HG02759 (cell line): ENCODE results near the gene TUFT1.
"Not testable (repeated sequence)": the region's sequence is repeated elsewhere in the genome, so short reads cannot be mapped to it uniquely, and the experiment has no call there.

Experiments
- ATAC-seq: cut with Tn5 transposase; IDR thresholded peaks from one replicate; pipeline ENCODE4 v1.9.1; 2021; ENCODE audit warnings: mild to moderate bottlenecking, moderate library complexity; ENCODE audit not compliant: unreplicated experiment

TUFT1 gene

DNA sequence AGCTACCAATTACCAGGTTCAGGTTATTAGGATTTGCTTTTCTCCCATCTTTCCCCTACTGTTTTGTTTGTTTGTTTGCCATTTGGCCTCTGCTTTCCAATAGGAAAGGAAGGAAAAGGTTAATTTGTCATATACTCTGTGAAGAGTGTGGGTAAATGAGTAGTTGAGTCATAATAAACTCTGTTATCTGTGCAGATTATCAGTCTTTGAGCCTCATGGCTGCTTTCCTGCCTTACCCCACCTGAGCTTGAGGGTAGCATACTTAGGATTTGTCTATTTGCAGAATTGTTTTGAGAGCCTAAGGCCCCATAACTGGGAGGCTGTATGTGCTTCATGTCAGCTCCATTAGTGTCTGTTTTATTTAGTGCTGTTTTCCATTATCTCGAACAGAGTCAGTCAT lies 38.8 kb downstream of the TUFT1 start:
- no peak for ATAC-seq

DNA sequence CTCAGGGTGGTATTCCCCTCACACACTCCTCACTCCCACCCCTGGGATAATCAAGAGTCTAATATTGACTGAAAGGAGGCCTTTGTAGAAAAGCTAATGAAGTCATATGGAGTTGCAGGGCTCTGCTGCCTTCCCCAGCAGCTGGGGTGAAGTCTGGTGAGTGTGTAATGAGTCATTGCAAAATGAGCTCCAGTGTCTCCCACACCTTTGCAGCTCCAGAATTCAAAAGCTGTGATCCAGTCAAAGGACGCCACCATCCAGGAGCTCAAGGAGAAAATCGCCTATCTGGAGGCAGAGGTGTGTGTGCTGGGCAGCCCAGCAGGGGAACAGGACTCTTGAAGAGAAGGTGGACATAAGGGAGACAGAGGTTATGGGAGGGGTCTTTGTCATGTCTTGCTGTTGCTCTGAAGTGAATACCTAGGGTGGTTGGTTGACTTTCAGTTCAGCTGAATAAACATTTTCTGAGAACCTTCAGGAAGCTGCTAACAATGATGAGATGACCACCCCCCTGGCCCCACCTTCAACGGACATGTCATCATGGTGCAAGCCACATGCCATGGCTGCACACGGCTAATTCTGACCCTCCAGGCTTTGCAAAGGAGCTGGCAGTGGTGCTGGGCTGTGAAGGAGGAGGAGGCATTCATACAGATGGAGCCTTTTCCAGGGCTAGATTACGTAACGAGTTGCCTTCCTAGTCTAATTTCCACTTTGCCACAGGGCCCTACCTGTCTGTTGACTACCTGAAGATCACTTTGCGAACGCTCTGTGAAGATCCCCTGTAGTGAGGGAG lies 39.5 kb downstream of the TUFT1 start:
- ATAC-seq = no peak

DNA sequence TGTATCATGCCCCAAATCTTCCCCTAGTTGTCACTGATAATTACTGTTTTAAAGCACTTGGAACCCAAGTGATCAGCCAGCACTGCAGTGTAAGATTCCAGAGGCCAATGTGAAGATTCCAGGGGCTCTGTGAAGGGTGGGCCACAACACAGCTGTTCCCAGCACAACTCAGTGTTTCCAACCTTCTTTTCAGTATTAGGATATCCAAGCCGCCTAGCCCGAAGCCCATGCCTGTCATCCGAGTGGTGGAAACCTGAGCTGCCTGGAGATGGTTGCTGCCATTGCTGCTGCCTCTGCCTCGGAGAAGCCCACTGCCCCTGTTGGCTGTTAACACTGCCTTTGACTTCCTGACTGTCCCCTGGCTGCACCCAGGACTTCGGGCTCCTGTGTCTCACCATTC lies 41.3 kb downstream of the TUFT1 start:
- ATAC-seq = no peak

DNA sequence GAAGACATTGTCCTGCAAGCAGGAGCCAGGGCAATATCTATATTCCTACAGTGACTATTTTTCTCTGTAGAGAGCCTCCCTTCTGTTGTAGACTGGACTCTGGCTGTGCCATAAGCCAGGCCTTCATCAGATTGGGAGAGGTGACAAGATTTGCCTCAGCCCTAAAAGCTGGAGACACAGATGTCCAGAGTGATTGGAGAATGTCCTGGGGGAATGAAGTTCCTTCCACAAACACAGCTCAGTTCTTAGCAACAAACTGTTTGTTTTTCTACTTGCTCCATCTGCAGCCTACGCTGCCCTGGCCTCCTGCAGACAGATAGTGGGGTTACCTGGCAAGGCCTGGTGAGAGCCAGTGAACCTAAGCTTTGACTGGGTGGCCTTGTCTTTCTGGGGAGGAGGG lies 41.8 kb downstream of the TUFT1 start:
- no peak for ATAC-seq

DNA sequence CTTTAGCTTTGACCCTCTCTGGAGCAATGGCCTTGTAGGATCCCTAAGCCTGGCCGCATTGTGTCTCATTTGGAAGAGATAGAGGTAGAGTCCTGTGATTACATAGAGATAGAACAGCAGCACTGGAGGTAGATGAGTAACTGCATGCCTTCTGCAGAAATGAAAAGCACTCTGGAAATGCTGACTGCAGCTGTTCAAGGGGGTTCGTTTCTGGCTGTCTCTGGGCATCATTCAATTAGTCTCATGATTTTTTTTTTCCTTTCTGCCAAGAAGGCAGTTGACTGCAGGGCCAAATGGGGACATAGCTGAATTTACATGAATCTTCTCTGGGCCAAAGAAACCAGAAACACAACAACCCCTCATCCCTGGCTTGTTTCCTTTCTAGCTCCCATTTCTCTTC lies 43.7 kb downstream of the TUFT1 start:
- ATAC-seq = no peak

DNA sequence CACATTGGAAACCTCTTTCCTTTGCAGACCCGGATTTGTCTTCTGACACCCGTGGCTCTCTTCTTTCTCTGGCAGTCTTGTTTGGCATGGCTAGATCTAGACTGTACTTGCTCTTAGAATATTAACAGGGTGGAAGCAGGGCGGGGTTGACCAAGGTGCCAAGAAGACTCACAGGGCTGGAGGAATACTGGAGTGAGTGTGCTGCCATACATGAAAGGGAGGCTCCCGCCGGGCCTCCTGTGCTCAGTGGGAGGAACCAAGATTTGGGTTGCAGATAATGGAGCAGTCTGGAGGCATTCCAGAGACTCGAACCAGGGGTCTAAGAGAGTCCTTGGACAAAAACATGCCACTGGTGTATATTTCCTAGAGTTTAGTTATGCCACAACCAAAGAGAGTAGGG lies 44.2 kb downstream of the TUFT1 start:
- ATAC-seq = no peak

DNA sequence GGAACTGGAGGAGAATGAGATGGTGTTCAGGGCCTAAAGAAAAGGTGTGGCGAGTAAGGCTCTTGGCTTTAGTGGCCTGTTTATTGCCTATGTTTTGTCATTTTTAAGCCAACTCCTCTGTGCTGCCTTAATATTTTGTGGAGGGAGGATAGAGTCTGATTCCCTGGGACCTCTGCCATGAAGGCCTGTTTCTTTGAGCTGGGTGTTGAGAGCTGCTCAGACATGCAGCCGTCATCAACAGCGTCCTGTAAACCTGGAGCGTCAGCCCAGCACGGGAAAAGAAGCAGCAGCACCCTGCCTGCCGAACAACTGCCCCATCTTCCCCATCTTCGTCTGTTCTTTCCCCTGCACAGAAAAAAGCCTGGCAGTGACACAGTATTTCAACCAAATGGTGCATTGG lies 44.7 kb downstream of the TUFT1 start:
- ATAC-seq = no peak

DNA sequence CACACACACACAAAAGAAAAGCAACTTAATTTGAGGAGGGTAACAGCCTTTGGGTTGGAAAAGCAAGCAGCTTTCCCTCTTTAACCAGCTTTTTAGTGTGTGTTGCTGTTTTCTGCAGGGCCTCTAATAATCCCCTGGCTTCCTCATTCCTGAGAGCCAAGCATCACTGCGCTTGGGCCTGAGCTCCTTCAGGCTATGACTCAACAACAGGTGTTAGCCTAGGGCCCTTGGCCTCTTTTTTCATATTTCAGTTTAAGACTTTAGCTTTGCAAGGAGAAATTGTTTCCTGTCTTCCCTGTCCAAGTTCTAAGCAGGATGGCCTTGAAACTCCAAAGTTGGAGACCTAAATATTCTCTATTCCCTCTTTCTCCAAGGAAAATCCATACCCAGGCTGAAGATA lies 45.5 kb downstream of the TUFT1 start:
- ATAC-seq = no peak

DNA sequence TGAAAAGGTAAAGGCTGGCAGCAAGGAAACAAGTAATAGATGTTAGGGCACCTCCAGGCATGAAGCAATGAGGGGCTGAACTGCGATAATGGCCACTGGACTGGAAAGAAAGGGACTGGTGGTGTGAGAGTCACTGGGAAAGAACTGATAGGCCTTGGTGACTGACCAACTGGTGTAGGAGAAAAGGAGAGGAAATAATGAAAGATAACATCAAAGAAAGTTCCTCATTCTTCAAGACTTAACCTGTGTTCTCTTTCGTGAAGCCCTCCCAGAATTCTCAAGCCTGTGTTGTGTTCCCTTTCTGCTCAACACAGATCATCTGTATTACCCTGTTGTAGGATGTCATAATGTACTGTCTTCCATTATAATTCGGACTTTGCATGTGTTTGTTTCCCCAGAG lies 50.9 kb downstream of the TUFT1 start:
- no peak for ATAC-seq

DNA sequence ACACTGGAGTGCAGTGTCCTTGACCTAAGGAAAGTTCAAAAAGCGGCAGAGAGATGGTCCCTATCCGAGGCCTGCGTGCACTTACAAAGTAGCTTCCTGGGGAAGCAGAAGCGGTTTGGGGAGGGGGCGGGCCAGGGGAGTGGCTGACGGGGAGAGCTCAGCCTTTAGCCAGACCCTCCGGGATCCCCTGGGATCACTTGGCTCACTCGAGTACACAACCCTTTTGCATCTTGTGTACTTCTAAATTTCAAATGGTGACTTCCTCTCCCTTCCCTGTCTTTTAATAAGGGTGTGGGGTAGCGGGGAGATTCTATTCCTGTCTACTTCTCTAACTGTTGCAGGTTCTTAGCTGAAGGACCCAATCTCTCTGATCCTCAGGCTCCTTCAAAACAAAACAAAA lies 53.6 kb downstream of the TUFT1 start:
- no peak for ATAC-seq

DNA sequence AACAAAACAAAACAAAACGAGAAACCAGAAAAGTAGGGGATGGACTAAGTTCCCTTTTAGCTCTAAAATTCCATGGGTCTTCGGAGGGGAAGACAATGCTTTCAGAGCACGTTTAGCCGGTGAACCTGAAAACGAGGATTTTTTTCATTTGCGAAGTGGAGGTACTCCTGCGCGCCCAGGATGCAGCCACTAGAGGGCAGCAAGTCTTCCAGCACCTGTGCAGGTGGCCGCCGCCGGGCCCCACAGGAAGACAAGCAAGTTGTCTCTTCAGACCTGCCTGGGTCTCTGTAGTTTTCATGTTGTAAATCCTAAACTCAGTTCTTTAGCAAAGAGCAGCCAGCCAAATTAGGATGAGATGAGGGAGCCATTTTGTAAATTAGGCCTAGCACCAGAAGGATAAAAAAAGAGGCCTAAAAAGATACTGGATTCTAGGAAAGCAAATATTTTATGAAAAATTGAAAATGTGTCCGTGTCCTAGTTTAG lies 54.1 kb downstream of the TUFT1 start:
- ATAC-seq = no peak

DNA sequence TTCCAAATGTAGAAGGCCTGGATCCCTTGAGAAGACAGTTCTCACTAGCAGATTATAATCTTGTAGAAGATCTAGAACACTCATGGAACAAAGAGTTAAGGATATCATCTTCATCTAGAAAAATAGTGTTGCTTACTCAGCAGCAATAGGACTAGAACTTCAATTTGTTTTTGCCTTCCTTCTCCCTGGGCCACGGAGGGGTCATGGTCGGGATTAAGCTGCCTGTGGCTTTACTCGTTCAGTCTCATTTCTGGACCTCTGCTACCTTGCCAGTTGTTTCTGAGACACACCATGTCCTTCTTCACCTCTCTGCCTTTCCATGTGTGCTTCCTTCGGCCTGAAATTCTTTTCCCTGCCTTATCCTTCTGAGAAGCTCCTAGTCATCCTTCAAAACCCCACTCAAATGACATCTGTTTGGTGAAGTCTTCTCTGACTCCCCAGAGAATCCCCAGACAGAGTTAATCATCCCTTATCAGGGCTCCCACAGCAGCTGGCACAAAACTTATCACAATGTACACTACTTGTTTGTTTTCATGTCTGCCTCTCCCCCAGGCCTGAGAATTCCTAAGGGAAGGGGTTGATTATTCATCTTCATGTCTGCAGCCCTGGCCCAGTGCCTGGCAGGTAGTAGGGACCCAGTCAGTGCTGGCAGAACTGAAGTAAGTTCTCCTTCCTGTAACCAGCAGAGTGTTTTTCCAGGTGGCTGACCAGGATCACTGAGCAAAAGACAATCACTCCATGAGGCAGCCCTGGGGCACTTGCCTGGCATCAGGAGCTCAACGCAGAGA lies 56.3 kb downstream of the TUFT1 start:
- no peak for ATAC-seq

DNA sequence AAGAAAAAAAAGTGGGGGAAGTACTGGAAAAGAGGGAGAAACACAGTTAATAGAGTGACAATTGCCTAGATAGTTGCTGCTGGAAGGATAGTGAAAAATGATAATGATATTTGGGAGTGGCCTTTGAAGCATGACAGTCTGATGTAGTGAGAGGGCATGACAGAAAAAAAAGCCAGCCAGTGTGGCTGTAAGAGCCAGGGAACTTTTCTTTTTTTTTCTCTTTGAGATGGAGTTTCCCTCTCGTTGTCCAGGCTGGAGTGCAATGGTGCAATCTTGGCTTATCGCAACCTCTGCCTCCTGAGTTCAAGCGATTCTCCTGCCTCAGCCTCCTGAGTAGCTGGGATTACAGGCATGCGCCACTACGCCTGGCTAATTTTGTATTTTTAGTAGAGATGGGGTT lies 62.4 kb downstream of the TUFT1 start:
- ATAC-seq = not testable (repeated sequence)

DNA sequence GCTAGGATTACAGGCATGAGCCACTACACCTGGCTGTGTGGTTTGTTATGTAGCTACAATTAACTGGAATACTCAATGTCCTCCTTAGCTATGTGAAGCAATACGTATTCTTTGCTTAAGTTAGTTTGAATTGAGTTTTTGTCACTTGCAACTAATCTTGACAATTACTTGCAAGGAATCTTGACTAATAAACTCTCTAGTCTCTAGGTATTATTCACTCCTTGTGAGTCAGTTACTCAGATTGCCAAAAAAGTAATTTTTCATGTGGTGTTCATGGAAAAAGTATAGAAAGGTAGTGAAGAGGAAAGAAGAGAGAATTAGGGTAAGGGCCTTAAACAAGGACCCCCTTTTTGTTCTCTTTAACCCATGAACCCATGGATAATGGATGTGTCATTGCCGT lies 64.2 kb downstream of the TUFT1 start:
- no peak for ATAC-seq

DNA sequence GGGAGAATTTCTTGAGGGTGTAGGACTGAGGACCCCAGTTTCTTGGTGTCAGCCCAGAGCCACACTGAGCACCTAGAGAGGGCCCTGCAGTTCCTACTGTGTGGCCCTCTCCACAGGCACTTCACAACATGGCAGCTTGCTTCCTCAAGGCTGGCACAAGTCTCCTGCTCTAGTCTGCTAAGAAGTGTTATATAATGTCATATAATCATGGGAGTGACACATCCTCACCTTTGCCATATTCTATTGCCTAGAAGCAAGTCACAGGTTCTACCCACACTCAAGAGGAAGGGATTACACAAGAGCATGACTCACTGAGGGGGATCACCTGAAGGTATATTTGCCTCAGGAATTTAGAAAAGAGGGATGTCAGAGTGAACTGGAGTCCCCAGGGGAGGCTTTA lies 66.3 kb downstream of the TUFT1 start:
- ATAC-seq = no peak

DNA sequence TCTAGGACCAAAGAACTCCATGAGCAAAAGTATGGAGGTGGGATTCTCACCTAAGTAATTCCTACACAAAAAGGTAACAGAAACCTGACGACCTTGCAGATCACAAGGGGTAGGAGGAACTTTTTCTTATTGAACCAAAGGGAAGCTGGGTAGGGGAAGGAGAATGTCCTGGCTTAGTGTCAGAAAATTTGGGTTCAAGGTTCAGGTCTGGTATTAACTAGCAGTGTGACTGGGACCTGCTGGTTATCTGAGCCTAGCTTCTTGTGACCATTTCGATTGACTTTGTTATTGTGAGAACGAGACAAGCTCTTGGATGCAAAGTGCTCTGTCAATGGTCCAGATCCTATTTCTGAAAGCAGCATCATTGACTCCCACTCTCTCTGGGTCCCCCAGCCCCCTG lies 66.7 kb downstream of the TUFT1 start:
- ATAC-seq = no peak

DNA sequence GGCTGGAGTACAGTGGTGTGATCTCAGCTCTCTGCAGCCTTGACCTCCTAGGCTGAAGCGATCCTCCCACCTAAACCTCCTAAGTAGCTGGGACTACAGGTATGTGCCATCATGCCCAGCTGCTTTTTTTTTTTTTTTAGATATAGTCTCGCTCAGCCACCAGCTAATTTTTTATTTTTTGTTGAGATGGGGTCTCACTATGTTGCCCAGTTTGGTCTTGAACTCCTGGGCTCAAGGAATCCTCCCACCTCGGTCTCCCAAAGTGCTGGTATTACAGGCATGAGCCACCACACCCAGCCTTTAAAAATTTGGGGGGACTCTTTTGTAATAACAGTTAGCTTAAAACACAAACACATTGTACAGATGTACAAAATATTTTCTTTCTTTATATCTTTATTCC lies 70.0 kb downstream of the TUFT1 start:
- no peak for ATAC-seq

DNA sequence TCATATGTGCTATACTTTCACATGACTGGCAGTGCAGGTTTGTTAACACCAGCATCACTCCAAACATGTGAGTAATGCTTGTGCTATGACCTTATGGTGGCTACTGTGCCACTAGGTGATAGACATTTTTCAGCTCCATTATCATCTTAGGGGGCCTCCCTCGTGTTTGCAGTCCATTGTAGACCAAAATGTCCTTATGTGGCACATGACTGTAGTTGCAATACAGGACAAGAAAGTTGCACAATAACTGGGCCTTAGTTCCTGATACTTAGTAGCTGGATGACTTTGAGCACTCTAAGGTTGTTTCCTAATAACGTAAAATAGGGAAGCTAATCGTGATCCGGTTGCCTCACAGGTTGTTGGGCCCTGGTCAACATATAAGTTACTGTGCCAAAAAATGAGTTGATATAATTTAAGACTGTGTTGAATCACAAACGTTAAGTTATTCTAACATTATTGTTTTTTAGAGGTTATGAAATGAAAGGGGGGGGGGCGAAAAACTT lies 71.2 kb downstream of the TUFT1 start:
- no peak for ATAC-seq

DNA sequence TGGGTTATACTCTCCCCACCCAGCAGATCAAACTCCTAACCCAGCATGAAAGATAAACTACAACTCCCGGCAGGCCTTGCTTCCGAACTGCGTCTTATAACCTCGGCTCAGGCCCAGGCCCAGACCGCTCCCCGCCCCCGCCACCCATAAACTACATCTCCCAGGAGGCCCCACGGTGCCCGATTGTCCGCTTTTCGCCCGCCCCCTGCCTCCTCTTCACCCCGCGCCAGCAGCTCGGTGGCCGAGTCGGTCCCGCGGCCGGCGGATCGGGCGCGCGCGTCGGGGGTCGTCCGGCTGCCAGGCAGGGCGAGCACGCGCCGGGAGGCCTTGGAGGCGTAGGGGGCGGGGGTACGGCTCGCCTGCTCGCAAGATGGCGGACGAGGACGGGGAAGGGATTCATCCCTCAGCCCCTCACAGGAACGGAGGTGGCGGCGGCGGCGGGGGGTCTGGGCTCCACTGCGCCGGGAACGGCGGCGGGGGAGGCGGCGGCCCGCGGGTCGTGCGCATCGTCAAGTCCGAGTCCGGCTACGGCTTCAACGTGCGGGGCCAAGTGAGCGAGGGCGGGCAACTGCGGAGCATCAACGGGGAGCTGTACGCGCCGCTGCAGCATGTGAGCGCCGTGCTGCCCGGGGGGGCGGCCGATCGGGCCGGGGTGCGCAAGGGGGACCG lies 71.9 kb downstream of the TUFT1 start, which contains the start of gene SNX27:
SNX27 (plus strand) TSS at position 219 of the 669 bp plus-strand sequence; CDS start at position 371, 152 bp downstream.
- ATAC-seq = peak; percentile 94

DNA sequence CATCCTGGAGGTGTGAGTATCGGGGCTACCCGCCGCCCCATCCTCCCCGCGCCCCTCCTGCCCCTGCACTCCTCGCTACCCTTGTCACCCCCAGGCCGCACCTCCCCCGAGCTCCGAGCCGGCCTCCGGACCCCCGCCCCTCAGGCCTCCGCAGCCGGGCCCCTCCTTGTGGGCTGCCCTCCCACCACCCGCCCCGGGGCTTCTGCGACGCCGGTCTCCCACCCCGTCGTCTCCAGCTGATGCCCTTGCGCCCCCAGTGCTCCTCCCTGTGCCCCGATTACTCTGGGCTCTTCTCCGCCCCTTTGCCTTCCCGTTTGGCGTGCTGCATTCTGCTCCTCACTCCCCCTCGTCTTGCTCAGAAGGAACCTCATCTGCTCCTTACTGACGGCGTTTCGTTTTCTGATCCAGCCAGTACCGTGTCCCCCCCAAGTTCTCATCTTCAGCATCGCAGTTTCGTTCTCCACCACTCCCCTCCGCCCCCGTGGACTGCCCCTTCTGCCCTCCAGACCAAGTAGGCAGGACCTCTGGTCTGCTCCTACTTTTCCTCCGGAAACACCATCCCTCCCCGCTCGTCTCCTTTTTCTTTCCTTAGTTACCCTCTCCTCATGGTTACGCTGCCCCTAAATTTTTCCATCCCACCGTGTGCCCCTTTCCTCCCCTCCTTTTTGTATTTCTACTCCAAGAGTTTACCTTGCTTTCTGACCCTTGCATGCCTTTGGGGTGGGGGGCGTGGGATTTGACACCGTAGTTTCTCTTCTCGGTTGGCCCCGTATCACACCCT lies 72.6 kb downstream of the TUFT1 start:
- peak; percentile 18 for ATAC-seq
